Urothelium cell line (cell line): ENCODE measurements around the gene VCPKMT.

Experiments
- DNase-seq: peaks from one replicate; pipeline ENCODE4 v3.0.0; 2011; ENCODE audit warnings: low spot score, mixed read lengths
- FAIRE-seq: peaks from 2 replicates; lab custom pipeline; 2011; peaks lifted over from hg19 to GRCh38; lab: Jason Lieb, UNC

VCPKMT gene

DNA sequence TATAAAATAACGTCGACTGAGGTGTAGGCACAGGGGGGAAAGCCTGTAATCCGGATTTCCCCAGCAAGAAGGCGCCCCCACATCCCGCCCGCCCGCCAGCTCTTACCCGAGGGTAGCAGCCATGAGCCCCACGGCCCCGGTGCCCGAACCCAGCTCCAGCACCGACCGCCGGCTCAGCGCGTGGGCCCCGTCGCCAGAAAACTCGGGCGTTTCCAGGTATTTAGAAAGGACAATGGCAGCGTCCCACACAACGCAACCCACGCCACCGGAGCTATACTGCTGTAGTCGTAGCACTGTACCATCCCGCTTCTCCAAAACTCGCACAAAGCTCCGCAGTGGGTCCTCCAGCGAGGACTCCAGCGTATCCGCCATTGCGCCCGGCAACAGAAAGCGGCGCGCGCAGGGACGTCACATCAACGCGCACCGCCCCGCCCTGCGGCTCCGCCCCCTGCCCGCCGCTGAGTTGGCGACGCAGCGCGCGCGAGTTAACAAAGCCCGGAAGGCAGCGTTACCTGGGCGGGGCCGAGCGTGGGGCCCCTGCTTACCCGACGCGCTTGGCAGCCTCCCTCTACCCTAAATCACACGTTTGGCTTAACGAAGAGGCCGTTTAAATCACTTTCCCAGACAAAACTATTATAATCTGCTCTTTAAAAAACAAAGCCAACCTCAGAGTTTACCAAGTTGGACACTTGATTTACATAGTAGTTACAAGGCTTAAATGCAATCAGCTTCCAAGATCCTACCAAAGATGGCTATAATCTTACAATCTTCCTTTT lies at the start of gene VCPKMT:
Gene VCPKMT, minus strand, starts transcription at position 392 of the 776 bp plus-strand sequence. Its CDS starts 20 bp downstream, at position 372.
- FAIRE-seq (peak; percentile 99), DNase-seq (peak; percentile 99)

DNA sequence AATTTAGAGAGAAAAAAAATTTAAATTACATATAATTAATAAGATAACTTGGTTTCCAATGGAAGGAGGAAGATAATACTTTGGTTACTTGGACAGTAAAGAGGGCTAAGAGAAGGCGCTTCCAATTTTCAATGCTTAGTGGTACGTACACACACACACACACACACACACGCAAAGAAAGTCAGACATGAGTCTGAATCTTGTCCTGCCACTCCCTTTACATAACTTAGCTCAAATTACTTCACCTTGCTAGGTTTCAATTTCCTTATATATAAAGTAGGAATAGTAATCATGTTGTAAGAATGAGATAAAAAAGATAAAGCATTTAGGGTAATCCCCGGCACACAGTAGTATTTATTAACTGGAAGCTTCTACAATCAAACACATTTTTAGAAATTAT lies 39.7 kb upstream of the VCPKMT start:
- no peak for FAIRE-seq
- DNase-seq = no peak

DNA sequence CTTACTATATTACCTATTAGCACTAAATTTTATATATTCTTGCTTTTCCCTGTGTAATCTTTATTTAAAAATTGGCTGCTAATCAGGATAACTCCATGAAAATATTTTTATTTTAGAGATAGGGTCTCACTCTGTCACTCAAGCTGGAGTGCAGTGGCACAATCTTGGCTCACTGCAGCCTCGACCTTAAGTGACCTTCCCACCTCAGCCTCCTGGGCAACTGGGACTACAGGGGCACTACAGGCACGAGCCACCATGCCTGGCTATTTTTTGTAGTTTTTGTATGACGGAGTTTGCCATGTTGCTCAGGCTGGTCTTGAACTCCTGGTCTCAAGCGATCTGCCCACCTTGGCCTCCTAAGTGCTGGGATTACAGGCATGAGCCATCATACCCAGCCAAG lies 32.4 kb upstream of the VCPKMT start:
- FAIRE-seq (no peak), DNase-seq (no peak)

DNA sequence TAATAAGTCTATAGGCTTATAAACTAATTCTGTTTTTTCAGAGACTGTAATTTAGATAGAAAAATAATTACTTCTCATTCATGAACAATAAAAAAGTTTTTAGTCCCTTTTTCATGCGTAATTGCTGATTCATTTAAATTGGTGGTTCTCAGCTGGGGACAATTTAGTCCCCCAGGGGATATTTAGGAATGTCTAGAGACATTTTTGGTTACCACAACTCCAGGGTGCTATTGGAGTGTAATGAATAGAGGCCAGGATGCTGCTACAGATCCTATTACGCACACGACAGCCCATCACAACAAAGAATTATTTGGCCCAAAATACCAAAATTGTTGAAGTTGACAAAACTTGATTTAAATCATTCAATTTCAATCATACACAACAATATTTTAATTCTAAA lies 22.8 kb upstream of the VCPKMT start:
- no peak for FAIRE-seq
- DNase-seq = no peak

DNA sequence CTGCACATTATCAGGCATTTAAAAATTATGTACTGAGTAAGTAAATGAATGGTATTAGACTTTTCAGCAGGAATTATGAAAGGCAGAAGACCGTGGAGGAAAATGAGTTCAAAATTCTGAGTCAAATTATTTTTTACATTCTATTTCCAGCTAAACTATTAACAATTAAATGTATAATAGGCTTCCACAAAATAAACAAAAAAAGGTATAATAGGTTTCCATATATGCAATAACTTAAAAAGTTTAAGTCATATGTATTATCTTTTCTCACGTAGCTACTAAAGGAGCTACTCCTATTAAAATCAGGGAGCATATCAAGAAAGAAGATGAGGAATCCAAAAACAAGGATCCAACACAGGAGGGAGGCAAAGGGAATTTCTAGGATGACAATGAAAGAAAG lies 11.4 kb upstream of the VCPKMT start:
- DNase-seq = no peak
- no peak for FAIRE-seq

DNA sequence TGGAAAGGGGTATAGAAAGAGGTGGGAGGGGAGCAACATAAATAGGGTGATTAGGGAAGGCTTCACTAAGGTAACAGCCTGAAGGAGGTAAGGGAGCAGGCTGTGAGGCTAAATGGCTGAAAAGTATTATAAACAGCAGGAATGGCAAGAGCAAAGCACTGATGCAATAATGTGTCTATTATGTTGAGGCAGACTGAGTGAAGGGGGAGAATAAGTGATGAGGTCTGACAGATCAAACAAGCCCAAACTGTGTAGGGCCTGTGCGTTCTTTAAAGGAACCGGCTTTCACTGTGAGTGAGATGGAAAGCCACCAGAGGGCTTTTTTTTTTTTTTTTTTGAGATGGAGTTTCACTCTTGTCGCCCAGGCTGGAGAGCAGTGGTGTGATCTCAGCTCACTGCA lies 6.7 kb upstream of the VCPKMT start:
- peak; percentile 77 for FAIRE-seq
- no peak for DNase-seq

DNA sequence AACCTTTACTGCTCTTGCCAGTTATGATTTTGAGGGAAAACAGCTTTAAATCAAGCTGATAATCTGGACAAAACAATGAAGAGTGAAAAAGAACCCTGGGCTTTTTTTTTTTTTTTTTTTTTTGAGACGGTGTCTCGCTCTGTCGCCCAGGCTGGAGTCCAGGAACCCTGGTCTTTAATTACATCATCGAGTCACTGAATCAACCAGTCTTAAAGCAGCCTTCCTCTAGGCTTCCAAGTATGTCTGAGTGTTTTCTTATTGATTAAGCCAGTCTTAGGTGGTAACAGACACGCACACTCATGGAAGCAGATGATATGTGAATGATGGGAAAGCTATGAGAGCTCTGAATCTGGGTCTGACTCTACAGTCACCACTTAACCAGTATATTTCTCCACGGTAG lies 5.9 kb upstream of the VCPKMT start:
- FAIRE-seq (no peak), DNase-seq (no peak)

DNA sequence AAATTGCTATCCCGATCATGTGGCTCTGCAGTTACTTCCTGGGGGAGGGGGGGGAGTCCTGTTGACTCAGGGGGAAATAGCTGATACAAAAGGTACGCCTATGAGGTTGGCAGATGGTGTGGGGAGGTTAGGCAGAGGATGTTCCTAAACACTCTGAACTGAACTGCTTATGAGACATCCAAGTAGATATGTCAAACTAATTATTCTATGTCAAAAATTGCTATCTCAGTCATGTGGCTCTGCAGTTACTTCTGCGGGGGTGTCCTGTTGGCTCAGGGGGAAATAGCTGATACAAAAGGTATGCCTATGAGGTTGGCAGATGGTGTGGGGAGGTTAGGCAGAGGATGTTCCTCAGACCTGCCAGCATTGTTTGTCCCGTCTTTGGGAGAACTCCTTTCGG lies 5.1 kb upstream of the VCPKMT start:
- DNase-seq (no peak), FAIRE-seq (peak; percentile 84)

DNA sequence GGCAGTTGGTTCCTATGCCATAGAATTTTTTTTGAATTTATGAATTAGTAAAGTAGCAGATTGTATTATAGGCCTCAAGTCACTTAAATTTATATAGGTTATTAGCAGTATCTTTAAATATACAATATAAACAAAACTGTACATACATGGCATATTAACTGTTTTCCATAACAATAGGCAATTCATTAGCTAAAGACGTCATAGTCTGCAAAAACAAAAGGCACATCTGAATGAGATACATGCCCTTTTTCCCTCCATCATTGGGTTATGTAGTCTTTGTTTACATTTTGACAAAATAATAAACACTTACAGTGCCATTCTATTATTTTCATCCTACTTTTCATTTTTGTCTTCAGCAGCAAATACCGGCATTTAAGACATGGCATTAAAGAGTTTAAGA lies 1.1 kb upstream of the VCPKMT start:
- DNase-seq (no peak), FAIRE-seq (no peak)

DNA sequence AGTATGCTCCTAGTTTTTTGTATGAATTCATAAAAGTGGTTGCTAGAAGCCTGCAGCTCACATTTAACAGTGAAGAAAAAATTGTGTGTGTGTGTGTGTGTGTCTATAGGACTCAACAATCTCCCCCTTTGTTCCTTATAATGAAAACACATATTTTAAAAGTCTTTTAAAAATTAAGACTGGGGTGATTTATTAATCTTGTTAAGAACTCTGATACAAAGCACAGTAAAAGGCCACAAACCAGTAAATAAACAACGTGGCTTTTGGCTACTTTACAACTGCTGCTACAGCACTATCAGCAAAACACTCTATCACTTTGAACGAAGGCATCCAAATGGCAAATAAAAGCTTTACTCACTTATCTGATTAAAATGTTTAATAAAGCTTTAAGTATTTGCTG lies 594 bp upstream of the VCPKMT start:
- FAIRE-seq (no peak), DNase-seq (no peak)

DNA sequence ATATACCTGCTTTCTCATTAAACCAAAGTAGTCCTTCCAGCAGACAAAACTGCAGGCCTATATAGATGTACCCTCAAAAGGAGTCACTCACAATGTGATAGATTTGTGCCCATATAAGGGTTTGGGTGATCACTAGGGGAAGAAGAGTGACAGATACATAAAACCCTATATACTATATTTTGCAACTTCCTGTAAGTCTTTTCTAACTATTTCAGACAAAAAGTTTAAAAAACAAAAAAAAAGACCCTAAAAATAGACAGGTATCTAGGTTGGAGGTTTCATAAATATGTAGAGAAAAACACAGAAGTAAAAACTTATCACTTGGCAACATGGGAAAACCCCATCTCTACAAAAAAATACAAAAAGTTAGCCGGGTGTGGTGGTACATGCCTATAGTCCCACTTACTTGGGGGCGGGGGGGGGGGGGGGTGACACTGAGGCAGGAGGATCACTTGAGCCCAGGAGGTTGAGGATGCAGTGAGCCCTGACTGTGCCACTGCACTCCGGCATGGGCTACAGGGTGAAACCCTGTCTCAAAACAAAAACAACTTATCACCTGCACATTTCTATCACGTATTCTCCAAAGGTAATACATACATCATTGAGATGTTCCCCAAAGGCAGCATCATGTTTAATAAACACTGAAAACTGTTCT lies 2.9 kb downstream of the VCPKMT start:
- DNase-seq (no peak), FAIRE-seq (no peak)

DNA sequence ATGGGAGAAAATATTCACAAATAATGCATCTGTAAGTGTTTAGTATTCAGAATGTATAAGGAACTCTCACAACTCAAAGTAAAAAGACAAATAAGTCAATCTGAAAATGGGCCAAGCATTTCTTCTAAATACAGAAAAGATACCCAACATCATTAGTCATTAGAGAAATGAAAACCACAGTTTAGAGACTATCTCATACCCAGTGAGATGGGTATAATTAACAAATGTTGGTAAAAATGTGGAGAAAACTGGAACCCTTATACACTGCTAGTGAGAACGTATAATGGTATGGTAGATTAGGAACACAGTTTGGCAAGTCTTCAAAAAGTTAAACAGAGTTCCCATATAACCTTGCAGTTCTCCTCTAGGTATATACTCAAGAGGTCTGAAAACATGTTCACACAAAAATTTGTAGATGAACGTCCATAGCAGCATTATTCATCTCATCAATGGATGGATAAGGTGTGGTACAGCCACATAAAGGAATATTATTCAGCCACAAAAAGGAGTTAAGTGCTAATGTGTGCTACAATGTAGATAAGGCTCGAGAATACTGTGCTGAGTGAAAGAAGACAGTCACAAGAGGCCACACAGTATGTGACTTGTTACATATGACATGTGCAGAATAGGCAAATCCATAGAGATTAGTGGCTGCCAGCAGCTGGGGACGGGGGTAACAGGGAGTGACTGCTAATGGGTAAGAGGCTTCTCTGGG lies 5.9 kb downstream of the VCPKMT start:
- FAIRE-seq = peak; percentile 50
- DNase-seq = no peak

DNA sequence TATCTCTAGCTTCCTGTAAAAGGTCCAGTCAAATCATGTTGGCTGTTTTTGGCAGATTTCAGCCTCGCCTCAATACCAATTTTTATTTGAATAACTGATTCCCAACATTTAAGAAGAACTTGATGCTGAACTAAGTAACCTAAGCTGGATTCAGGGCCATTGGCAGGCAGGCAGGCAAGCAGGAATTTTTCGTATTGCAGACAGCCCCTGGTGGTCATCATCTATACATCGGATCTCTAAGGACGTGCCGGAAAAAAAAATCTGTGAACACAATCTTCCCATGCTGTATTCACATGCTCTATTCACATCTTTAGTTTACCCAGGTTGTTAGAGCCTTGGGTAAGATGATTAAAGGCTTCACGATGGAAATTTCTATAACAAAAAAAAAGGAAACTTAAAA lies 7.0 kb downstream of the VCPKMT start:
- FAIRE-seq (no peak), DNase-seq (no peak)

DNA sequence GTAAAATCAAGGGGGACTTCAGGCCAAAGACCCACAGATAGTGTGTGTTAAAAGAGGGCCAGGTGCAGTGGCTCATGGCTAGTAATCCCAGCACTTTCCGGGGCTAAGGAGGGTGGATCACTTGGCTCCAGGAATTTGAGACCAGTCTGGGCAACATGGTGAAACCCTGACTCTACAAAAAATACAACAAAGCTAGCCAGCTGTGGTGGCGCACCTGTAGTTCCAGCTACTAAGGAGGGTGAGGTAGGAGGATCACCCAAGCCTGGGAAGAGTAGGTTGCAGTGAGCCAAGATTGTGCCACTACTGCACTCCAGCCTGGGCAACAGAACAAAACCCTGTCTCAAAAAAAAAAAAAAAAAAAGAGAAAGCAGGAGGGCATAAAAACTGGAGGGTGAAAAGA lies 8.5 kb downstream of the VCPKMT start:
- no peak for DNase-seq
- no peak for FAIRE-seq

DNA sequence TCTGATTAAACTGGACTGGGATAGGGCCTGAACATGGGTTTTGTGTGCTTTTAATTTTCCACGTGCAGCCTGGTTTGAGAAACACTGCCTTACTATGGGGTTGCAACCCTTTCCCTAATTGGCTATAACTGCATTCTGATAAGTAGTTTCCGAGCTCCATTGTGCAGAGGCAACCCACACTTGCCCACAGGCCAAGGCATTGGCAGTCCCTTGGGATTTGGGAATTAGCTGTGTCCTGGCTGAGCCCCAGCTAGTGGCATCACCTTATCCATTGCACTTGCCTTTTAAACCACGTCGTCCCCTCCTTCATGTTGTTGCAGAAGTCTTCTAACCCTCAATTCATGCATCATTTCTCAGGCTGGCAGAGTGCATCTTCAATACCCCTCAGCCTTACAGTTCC lies 10.2 kb downstream of the VCPKMT start:
- DNase-seq (no peak), FAIRE-seq (peak; percentile 44)

DNA sequence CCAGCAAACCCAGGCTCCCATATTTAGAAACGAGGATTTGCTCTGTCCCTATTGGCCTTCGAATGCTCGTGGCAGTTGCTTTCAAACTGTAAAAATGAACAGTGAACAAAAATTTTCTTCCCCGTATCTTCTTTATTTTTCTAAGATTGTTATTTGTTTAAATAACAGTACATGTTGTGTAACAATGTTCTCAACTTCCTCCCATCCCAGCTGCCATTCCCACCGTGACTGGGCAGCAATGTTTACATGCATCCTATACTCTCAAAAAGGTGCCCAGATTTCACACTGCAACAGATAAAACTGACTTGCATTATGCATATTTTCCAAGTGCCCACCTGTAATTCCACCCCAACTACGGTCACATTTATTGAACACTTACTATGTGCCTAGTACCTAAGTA lies 12.8 kb downstream of the VCPKMT start:
- no peak for FAIRE-seq
- DNase-seq = no peak

DNA sequence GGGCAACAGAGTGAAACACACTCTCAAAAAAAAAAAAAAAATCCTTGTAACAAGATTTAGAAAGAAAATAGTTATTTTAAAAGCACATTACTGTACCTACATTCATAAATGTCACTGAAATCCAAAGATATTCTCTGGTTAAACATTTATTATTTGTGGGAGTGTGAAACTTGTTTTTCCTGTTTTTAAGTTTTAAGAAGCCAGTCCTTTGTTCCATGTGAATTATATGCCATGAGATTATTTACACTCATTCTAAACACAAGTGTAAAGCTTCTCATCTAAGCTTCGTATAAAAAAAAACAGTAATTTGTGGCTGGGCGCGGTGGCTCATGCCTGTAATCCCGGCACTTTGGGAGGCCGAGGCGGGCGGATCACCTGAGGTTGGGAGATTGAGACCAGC lies 15.0 kb downstream of the VCPKMT start:
- no peak for DNase-seq

DNA sequence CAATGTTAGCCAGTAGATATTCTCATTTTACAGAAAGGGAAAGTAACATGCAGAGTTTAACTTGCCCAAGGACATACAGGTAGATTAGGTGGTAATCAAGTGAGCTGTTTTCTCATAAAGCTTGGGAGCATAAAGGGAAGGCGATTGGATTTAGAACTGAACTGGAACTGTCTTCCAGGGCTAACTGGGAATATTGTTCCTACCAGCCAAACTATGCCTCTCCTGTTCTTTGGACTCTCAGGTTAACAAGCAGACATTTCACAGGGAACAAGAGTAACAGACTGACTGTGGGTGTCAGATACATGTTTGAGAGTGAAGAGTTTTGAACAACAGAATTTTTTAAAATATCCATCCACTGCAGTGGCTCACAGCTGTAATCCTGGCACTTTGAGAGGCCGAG lies 15.6 kb downstream of the VCPKMT start:
- DNase-seq = no peak
- FAIRE-seq = no peak

More for the DNA sequence above, 15.0 kb downstream of the VCPKMT start:
- FAIRE-seq = no peak

DNA sequence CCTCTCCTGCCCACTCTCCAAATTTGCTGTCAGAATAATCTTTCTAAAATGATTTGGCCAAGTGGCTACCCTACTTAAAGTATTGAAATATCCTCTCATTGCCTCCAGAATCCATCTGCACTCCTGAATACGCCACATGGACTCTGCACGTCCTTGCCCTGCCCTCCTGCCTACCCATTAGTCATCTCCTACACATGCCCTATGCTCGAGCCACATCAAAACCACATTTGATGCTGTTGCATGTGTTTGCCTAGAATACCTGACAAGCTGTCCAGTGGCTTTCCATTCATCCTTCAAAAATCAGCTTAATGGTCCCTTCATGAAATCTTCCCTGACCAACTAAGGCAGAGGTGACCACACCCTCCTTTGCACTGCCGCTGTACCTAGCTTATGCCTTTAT lies 17.0 kb downstream of the VCPKMT start:
- no peak for DNase-seq
- peak; percentile 68 for FAIRE-seq

DNA sequence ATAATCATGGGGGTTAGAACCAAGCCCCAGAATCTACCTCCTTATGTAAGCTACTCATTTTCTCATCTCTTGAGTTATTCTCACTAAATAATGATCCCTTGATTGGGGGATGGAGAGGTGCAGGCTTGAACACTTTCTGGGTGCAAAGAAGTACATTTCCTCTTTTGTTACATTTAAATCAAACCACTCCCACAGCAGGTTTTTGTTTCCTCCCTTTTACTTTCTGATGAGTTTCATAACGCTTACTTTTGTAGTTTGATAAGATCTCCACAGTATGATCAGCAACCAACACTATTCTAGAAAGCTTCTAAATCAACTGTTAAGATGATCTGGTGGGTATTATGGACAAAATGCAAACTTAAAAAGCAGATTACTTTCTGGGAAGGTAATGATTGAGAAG lies 20.5 kb downstream of the VCPKMT start:
- no peak for FAIRE-seq
- DNase-seq = no peak

DNA sequence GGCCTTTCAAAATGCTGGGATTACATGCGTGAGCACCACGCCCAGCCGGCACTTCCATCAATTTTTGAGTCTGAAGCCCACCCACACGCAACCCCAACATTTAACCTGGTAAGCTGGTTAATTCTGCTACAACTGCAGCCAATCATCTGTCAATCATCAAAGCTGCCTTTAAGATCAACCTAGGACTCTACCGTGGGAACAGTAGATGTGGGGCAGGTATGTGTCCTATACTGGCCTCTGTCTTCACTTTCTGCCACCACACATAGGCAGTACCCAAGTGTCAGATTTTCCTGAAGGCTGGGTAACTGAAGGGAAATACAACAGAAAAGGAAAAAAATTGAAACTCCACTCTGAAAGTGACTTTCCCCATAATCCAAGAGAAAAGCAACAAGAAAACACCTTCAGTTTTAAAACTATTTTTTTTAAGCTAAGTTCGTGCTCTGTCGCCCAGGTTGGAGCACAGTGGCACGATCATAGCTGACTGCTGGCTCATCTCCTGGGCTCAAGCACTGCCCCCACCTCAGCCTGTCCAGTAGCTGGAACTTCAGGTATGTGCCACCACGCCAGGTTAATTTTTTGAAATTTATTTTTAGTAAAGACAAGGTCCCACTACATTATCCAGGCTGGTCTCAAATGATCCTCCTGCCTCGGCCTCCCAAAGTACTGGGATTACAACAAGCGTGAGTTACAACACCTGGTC lies 22.2 kb downstream of the VCPKMT start:
- no peak for DNase-seq
- no peak for FAIRE-seq
